HFF-Myc (cell line): ENCODE results near the gene MSH2.
"Not testable (repeated sequence)": the region's sequence is repeated elsewhere in the genome, so short reads cannot be mapped to it uniquely, and the experiment has no call there.

ENCODE experiments used
- DNase-seq: peaks from one replicate; pipeline ENCODE4 v3.0.0-alpha.2; 2011; ENCODE audit warnings: low read depth; ENCODE audit errors: extremely low read depth
- H3K4me3 ChIP-seq: replicated peaks from 2 replicates; pipeline ENCODE4 v1.5.1; 2011; ENCODE audit warnings: low read depth, mild to moderate bottlenecking, control low read depth, low read length
- CTCF ChIP-seq: IDR thresholded peaks from 2 replicates; pipeline ENCODE4 v1.5.1; 2012; ENCODE audit warnings: mild to moderate bottlenecking, low read depth, low read length, control low read depth; ENCODE audit errors: missing control alignments

MSH2 gene

GRCh38 chr2:47497843-47498460 lies 95.0 kb downstream of the MSH2 start:
- H3K4me3 ChIP-seq = no peak overlapping the region
- TF ChIP-seq CTCF = no peak
- DNase-seq = no peak

- H3K4me3 ChIP-seq = no peak overlapping the region
- DNase-seq = no peak
- TF ChIP-seq CTCF = no peak
Observed at GRCh38 chr2:47499093-47499492, 96.1 kb downstream of the MSH2 start.

GRCh38 chr2:47499621-47500309 lies 96.8 kb downstream of the MSH2 start:
- DNase-seq = no peak
- TF ChIP-seq CTCF = no peak
- no peak overlapping the region for H3K4me3 ChIP-seq

- no peak overlapping the region for H3K4me3 ChIP-seq
- no peak for DNase-seq
- TF ChIP-seq CTCF = no peak
Observed at GRCh38 chr2:47501374-47502200, 98.6 kb downstream of the MSH2 start.

- H3K4me3 ChIP-seq, DNase-seq: not testable (repeated sequence)
Observed at GRCh38 chr2:47502498-47502897, 99.5 kb downstream of the MSH2 start.

- no peak for TF ChIP-seq CTCF
- no peak overlapping the region for H3K4me3 ChIP-seq
- DNase-seq = no peak
Observed at GRCh38 chr2:47503481-47504070, 100.6 kb downstream of the MSH2 start.
